BJ (cell line): ENCODE data around the gene MOGAT2. TPM values are rescaled to one million over a fixed set of nuclear protein-coding genes. Genes with fewer than 3 reads are reported as not detected.

Source experiments
- CTCF ChIA-PET: fragments of 350-600 bp; formaldehyde crosslinking; extraction: SDS; loops from one replicate; lab custom pipeline; 2021; ENCODE audit warnings: antibody characterized with exemption, inconsistent platforms; lab: Yijun Ruan, JAX
- POLR2A ChIA-PET: fragments of 300-600 bp; sonication (Branson Sonifier 250); formaldehyde crosslinking; extraction: SDS; loops from one replicate; lab custom pipeline; 2021; ENCODE audit warnings: antibody characterized with exemption; lab: Charles Lee
- DNase-seq: peaks from one replicate; pipeline ENCODE4 v3.0.0-alpha.2; 2011; ENCODE audit warnings: low read depth
- H3K27me3 ChIP-seq: 2 replicates; pipeline ENCODE4 v1.6.0; 2011; ENCODE audit warnings: low read length; ENCODE audit not compliant: control insufficient read depth, insufficient read depth
- H3K36me3 ChIP-seq: 2 replicates; pipeline ENCODE4 v1.5.1; 2011; ENCODE audit warnings: low read length; ENCODE audit not compliant: control insufficient read depth, insufficient read depth
- H3K4me3 ChIP-seq: 2 replicates; pipeline ENCODE4 v1.5.1; 2011; ENCODE audit warnings: low read depth, mild to moderate bottlenecking, control low read depth, low read length
- polyA plus RNA-seq: library from polyadenylated mRNA; depleted of rRNA; stranded (reverse); fragments of >200 nt; gene quantifications from 2 replicates; pipeline ENCODE4 v1.2.3, GENCODE V29; 2011
- TF ChIP-seq, protein P1 (sequence below): IDR thresholded peaks from 2 replicates; pipeline ENCODE4 v1.5.1; 2011; ENCODE audit warnings: low read depth, mild to moderate bottlenecking, control low read depth, inconsistent platforms, low read length, moderate library complexity; ENCODE audit not compliant: insufficient read depth

MOGAT2 gene
- polyA plus RNA-seq, 1 experiment: not detected

DNA sequence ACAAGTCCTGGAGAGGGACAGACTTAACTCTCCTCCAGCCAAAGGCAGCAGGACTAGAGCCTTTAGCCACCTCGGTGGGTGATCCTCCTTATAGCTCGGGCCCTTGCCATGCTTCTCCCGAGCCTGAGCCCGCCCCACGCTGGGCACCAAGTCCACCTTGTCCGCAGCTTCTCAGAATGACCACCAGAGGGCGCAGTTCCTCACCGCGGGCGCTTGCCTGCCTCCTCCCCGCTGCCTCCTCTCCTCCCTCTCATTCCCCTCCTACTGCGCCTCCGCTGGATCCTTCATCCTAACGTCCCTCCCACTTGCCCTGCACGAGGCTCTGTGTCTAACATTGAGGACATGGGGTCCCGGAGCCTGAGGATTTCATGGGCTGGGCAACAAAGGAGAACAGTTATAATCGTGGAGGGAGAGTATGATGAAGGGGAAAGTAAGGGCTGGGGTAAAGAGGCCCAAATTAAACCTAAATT is 11.3 kb upstream of the MOGAT2 start:
- H3K4me3 ChIP-seq: no peak overlapping the region
- H3K27me3 ChIP-seq: no peaks in the 10 kb centered on the region
- DNase-seq: peak; percentile 4
- TF ChIP-seq, protein P1, sequence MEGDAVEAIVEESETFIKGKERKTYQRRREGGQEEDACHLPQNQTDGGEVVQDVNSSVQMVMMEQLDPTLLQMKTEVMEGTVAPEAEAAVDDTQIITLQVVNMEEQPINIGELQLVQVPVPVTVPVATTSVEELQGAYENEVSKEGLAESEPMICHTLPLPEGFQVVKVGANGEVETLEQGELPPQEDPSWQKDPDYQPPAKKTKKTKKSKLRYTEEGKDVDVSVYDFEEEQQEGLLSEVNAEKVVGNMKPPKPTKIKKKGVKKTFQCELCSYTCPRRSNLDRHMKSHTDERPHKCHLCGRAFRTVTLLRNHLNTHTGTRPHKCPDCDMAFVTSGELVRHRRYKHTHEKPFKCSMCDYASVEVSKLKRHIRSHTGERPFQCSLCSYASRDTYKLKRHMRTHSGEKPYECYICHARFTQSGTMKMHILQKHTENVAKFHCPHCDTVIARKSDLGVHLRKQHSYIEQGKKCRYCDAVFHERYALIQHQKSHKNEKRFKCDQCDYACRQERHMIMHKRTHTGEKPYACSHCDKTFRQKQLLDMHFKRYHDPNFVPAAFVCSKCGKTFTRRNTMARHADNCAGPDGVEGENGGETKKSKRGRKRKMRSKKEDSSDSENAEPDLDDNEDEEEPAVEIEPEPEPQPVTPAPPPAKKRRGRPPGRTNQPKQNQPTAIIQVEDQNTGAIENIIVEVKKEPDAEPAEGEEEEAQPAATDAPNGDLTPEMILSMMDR: peak; percentile 95
- no peaks in the 10 kb centered on the region for H3K36me3 ChIP-seq
- POLR2A ChIA-PET: no interaction called here
- CTCF ChIA-PET: interaction anchor here (0.7 to 2.3 kb wide), 25 partner anchors 8 to 613 kb away, joined by 3 to 9 read pairs (median 4); no protein-coding TSS in a partner anchor

DNA sequence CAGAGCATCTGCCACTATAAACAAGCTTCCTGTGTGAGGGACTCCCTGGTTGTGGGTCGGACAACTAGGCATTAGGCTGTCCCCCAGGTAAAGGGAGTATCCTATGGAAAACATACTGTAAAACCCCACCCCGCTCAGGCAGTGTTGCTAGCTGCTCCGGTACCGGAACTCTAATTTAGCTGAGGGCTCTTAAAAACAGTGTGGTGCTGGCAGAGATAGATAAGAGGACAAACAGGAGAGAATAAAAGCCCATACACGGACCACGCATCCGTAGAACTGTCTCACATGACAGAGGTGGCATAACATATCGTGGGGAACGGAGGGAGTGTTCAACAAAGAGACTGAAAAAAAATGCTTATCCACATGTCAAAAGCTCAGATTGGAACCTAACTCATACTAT is 3.4 kb upstream of the MOGAT2 start:
- Histone ChIP-seq H3K36me3 (no peaks in the 10 kb centered on the region), H3K4me3 (no peak overlapping the region), H3K27me3 (peaks cover 7% of the 10 kb centered on the region)
- TF ChIP-seq, protein P1: no peak
- DNase-seq: no peak
- ChIA-PET POLR2A (interaction anchor here (0.6 kb wide), 1 partner anchor 138 kb away, joined by 18 read pairs; no protein-coding TSS in a partner anchor), CTCF (interaction anchor here (1.0 to 1.9 kb wide), 4 partner anchors 8 to 604 kb away, joined by 4 to 7 read pairs (median 5); no protein-coding TSS in a partner anchor)

DNA sequence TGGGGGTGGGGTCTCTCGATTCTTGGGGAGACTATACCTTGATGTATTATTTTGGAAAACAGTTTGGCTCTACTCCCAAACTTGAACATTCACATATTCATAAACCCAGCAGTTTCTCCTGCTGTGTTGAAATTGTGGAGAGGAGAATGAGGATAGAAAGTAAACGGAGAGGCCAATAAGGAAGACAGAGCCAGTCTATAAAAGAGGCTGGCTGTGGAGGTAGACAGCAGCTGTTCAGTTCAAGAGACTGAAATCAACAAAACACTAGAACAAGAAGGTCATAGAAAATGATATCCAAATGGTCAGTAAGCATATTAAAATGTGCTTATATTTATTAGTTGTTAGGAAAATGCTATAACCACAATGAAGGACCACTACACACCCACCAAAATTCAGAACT is 1.9 kb upstream of the MOGAT2 start:
- CTCF ChIA-PET: interaction anchor here (1.0 kb wide), 1 partner anchor 117 kb away, joined by 3 read pairs; no protein-coding TSS in a partner anchor
- TF ChIP-seq, protein P1: no peak
- no peak for DNase-seq
- Histone ChIP-seq H3K36me3 (no peaks in the 10 kb centered on the region), H3K27me3 (peaks cover 7% of the 10 kb centered on the region), H3K4me3 (no peak overlapping the region)
- POLR2A ChIA-PET: no interaction called here

DNA sequence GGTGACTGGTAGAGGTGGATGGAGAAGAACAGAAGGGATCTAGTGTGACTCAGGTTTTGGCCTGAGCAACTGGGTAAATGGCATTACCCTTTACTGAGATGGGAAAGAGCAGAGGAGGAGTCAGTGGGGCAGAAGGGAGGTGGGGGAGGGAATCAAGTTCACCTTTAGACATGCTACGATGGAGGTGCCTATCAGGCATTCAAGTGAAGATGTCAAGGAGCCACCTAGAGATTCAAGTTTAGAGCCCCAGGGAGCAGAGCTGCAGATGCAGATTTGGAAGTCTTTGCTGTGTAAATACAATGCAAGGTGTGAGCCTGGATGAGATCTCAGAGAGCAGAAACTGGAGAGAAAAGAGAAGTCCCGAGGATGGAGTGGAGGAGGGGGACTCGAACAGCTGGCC is 979 bp upstream of the MOGAT2 start:
- TF ChIP-seq, protein P1: no peak
- no peak overlapping the region for H3K4me3 ChIP-seq
- peaks cover 7% of the 10 kb centered on the region for H3K27me3 ChIP-seq
- ChIA-PET CTCF (interaction anchor here (1.0 kb wide), 1 partner anchor 11 kb away, joined by 4 read pairs; no protein-coding TSS in a partner anchor), POLR2A (no interaction called here)
- no peak for DNase-seq
- H3K36me3 ChIP-seq: no peaks in the 10 kb centered on the region

DNA sequence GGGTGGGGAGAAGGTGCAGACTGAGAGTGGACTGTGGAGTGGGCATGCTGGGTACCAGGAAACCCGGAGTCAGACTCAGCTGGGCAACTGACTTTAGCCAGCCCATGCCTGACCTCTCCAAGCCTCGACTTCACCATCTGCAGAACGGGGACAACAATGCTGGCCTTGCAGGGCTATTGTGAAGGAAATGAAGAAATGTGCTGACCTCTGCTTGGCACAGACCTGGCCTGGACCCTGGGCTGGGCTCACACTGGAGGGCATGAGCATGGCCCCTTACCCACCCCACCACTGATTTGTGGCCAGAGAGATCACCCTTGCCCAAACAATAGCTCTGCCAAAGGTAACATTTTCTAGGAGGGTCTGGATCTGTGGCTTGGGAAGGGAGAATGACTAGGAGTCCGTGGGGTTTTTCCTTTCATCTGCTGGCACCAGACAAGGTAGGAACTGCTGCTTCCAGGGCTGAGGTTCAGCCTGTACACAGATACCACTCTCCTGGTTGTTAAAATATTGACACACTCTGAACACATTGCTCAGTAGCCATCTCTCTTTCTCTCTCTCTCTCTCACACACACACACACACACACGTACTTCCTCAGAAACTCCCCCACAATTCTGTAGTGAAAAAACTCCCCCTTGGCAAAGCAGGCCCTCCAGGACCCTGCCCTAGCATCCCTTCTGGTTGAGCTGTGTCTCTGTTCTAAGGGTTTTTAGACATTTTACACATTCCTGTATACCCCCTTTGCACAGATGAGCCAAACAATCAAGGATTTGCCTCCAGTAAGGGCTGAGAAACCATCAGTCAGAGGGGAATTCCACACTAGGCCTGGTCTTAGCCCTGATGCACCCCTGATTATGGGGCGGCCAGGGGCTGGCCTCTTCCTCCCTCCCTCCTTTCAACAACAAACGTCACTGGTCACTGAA is 1.0 kb downstream of the MOGAT2 start:
- ChIA-PET CTCF (interaction anchor here (0.8 to 2.9 kb wide), 2 partner anchors 13 to 154 kb away, joined by 3 to 9 read pairs; no protein-coding TSS in a partner anchor), POLR2A (no interaction called here)
- peaks cover 2% of the 10 kb centered on the region; the same call in 1 of the 2 replicates for H3K27me3 ChIP-seq
- TF ChIP-seq, protein P1: no peak
- H3K36me3 ChIP-seq: no peaks in the 10 kb centered on the region
- no peak for DNase-seq
- H3K4me3 ChIP-seq: no peak overlapping the region
